HG03196 (cell line): ENCODE results near the gene ESR1.
"Not testable (repeated sequence)": the region's sequence is repeated elsewhere in the genome, so short reads cannot be mapped to it uniquely, and the experiment has no call there.

Experiments
- ATAC-seq: cut with Tn5 transposase; IDR thresholded peaks from one replicate; pipeline ENCODE4 v1.9.1; 2021; ENCODE audit not compliant: unreplicated experiment

ESR1 gene

GRCh38 chr6:151811081-151811480, 3.6 kb downstream of the ESR1 start:
- ATAC-seq: no peak

DNA sequence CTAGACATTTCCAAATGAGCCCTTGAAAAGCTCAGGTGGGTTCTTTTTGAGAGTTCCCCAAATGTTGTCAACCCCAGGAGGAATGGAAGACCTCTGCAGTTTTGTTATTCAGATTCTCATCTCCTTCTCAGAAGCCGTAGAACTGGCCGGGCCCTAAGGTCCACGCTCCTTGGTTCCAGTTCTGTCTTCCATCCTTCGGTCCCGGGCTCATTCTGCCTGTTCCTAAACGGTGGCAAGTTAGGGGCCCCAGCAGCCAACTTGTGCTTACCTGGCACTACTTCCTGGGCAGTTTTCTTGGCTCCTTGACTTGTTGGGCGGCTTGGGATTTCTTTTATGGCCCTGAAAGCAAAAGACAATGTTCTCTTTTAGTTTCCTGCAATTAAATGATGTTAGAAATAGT, 6.4 kb downstream of the ESR1 start:
- no peak for ATAC-seq

DNA sequence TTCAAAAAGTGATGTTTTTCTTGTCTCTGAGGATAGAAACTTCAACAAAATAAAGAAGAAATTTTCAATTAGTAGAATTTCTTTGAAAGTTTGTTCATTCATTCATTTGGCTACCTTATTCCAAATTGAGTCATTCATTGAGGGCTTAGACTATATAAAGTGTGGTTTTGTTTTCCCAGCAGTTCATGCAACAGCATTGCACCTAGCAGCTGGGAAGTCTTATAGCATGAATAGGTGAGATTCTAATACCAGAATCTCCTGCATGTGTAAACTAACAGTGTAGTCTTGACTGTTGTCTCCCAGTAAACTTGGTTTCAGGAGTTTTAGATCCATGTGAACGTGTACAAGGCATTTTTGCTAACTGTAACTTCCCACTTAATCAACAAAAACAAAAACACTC, 7.1 kb downstream of the ESR1 start:
- no peak for ATAC-seq

- ATAC-seq: peak; percentile 94
Observed at GRCh38 chr6:151822252-151823111, 15.0 kb downstream of the ESR1 start.

- no peak for ATAC-seq
Observed at GRCh38 chr6:151826517-151827142, 19.1 kb downstream of the ESR1 start.

DNA sequence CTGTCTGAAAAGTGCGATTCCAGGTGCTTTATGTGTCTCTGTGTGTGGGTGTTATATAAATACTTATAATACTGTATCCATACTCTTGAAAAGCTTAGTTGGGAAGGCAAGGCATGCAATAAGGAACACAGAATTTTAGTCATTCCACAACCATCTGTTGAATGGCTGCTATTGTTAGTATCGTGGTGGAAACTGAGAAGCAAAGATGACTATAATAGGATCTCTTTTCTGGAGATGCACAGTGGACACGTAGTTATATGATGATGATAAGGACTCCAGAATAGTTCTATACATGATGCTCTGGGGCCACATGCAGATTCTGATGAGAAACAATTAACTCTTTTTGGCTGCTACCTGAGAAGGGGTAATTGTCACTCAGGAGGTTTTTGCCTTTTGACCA, 25.2 kb downstream of the ESR1 start:
- ATAC-seq: no peak

DNA sequence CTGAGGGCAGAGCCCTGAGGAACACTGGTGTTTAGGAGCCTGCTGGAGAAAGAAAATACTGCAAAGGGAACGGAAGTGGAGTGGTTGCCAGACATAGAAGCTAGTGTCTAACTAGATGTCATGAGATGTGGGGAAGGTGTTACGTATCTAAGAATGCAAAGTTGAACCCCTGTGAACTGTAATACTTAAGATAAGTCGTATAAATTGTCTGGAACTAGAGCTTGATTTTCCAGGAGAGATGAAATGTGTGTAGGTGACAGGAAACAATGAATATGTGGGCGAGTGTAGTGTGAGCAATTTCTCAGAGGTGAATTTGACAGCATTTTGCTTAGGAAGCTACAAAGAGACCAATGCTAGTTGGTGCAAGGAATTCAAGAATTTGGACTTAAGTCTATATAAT, 27.9 kb downstream of the ESR1 start:
- ATAC-seq: no peak

DNA sequence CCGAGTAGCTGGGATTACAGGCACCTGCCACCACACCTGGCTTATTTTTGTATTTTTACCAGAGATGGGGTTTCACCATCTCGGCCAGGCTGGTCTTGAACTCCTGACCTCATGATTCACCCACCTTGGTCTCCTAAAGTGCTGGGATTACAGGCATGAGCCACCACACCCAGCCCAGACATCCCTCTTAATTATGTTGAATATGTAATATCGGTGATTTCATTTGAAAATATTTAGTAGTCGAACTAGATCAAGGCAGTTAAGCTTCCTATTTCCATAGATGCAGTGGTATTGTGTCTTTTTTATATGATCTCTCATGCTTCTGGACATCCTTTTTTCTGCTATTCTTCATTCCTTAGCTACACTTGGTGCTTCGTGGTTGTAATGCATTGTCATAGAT, 29.7 kb downstream of the ESR1 start:
- no peak for ATAC-seq

DNA sequence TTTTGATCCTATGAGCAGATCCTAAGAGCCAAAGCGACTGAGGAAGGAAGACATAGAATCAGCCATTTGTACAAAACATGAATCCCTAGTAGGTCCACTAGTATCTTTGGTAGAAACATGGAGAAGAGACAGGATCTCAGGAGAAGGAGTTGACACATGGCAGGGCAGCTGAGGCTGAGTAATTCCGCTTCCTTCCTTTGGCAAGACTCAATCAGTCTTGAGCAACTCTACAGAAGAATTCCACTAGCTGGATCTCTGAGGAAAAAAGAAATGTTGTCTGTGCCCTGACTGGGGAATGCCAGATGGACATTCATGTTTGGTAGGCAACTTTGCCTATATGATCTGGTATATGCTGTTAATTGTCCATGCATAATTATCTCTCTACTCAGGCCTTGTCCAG, 35.3 kb downstream of the ESR1 start:
- ATAC-seq: no peak

DNA sequence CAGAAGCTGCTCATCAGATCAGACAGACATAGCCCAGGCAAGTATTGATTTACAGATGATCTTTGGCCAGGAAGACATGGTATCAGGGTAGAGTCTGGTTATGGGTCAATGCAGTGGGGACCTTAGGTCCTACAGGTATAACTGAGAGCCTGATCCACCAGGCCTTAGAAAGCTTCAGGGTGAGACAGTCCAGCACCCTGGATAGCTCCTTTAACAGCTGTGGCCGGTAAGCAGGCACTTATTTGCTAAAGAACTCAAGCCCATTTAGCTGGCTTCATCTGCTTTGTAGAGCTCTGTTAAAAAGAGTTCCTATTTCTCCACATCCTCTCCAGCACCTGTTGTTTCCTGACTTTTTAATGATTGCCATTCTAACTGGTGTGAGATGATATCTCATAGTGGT, 39.6 kb downstream of the ESR1 start:
- ATAC-seq: no peak

DNA sequence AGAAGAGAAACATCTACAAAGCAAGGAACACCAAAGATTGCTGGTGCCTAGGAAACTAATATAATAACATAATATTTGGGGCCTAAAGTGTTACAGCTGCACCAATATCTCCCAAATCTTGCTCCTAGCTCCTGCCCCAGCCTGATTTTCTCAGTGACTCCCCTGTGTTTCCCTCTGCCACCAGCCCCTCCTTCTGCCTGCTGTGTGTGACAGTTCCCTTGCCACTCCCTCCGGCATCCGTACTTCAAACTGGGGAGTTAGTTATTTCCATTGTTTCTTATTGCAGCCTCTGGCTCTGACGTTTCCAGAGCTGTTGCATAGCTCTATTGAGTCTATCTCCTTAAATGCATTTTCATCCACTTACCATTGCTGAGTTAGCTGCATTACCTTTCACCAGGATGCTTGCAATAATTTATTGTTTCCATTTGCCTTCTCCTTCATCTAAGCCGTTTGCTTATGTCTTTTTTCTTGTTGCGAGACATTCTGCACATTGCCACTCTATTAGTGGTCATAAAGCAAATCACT, 43.1 kb downstream of the ESR1 start:
- no peak for ATAC-seq

DNA sequence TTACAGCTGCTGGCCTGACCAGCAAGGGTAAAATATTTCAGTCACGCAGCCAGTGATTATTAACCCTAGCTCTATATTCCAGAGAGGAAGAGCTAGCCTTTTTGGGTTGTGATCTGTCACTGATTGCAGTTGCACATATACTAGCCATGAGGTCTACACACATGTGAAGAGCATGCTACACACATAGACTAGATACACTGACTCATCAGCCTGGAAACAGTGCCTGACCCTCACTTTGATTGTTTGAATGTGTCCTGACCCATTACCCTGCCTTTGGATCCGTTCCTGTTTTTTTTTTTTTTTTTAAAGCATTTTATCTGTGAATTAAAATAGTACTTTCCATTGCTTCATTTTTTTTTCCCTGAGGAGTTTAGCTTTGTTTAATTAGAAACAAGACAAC, 50.8 kb downstream of the ESR1 start:
- no peak for ATAC-seq

DNA sequence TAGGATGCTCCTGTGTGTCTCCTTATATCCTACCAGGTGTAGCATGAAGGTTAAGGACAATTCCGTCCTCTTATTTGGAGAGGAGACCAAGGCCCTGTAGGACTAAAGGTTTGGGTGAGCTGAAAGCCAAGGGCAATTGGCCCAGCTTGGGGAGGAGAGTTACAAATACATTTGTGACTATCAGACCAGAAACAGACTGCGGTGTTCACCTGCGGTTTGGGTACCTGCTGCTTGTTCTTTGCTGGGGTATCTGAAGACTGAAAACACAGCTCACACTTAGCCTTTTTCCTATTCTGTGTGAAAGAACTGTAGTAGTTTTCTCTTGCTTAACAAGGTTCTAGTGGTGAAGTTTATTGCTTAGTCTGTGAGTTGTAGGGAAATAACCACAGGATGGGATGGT, 55.0 kb downstream of the ESR1 start:
- no peak for ATAC-seq

DNA sequence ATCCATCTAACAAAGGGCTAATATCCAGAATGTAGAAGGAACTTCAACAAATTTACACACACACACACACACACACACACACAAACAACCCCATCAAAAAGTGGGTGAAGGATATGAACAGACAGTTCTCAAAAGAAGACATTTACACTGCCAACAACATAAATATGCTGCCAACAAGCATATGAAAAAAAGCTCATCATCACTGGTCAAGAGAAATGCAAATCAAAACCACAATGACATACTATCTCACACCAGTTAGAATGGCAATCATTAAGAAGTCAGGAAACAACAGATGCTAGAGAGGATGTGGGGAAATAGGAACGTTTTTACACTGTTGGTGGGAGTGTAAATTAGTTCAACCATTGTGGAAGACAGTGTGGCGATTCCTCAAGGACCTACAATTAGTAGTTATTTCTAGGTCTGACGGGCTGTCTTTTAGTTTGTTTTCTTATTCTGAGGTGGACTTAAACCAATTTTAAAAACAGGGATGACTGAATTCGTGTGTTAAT, 59.9 kb downstream of the ESR1 start:
- not testable (repeated sequence) for ATAC-seq

GRCh38 chr6:151869345-151869744, 61.9 kb downstream of the ESR1 start:
- ATAC-seq: no peak

DNA sequence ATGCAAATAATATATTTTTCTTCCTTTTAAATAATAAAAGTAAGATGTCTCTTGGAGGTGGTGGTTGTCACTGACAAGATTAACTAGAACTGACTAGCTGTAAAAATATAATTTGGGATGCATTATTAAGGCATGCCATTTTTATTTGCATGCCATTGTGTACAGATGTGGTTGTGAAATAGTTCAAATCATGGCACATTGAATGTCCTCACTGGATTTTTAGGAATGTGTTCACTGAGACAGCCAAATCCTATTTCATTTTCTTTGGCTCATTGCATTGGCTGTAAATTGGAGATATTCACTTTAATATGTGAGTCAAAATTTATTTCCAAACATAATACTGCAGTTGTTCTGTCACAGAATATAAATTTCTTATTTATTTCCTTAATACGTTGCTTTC, 62.3 kb downstream of the ESR1 start:
- no peak for ATAC-seq

GRCh38 chr6:151870375-151870774, 62.9 kb downstream of the ESR1 start:
- ATAC-seq: no peak

DNA sequence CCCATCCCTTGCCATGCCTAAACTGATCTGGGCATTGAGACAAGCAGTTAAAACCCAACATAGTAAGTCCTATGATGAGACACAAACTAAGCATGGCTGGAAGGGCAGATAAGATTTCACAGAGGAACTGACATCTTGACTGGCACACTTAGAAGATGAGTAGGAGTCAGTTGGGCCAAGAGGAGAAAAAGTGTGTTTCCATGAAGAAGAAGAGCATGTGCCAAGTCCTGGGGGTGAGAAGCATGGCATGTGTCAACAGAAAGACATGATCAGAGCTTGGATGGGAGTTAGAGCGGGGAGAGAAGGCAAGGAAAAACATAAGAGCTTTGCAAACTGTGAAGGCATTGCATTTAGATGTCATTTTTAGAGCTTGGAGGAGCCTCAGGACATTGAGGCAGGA, 68.0 kb downstream of the ESR1 start:
- ATAC-seq: no peak

DNA sequence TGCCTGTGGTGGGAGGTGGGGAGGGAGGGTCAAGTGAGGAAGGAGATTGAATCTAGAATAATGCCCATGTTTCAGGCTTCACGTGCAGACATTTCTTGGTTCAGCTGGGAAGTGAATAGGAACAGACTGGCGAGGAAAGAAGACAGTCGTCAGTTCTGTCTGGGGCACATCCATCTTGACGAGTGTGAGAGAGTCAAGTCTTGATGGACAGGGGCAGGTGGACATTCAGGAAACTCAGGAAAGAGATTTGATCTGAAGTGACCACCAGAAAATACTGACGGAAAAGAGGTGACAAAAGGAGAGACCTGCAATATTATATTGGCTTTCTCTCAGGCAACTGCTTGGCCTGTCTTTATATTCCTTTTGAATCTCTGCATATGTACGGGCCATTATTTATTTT, 68.6 kb downstream of the ESR1 start:
- no peak for ATAC-seq

- no peak for ATAC-seq
Observed at GRCh38 chr6:151877458-151877857, 70.0 kb downstream of the ESR1 start.

DNA sequence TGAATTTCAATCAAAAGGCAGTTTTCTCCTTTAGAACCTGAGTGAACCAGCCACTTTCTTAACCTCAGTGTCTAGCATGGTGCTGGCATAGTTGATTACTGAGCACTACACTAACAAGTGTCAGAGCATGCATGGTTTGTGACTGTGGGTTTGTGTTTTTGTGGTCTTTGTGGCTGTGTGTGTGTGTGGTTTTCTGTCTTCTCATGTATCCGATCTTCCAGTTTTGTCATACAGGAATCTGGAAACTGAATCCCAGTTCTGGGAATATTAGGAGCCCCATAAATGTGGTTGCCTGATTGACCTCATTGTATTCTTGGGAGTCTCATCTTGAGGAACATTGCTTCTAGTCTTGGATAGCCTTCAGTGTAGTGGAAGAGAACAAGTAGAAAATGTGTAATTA, 73.7 kb downstream of the ESR1 start:
- no peak for ATAC-seq

DNA sequence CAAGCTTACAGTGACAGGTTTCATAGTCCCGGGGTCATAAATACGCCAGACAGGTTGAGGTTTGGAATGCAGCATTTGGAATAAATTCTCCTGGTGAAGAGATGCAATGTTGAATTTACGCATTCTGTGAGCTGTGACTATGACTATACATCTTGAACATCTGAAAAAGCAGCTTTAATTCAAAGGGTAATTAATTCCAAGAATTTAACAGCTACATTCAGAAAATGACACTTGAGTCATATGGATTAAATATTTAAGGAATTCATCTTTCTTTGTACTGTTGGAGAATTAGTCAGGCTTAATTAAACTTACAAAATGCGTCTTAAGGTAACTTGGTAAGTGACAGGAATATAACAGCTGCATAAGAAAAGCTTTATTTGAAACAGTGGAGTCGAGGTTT, 74.7 kb downstream of the ESR1 start:
- no peak for ATAC-seq
